ENCODE data around the gene MCF2L2.

DNA sequence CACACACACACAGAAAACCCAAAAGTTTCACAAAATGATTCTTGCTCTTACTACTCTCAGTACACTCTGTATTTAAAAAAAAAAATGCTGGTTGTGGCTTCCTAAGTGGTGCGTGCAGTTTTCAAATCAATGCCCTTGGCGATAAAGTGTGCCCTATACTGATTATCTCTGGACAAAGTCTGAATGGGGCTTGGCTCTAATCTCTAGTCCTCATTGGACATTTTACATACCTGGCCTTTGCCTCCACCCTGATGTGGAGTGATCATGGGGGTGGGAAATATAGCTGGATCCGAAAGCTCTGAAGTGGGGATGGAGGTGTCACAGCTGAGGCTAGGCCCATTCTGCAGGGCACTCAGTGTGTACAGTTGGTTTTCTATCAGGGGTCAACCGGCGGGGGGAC is 161.3 kb downstream of the MCF2L2 start:
- no peak for TF ChIP-seq SIN3A (IDR thresholded peaks at IDR 0.05; ENCODE audit: borderline replicate concordance, insufficient read depth, low read length)
- TF ChIP-seq, protein P1, sequence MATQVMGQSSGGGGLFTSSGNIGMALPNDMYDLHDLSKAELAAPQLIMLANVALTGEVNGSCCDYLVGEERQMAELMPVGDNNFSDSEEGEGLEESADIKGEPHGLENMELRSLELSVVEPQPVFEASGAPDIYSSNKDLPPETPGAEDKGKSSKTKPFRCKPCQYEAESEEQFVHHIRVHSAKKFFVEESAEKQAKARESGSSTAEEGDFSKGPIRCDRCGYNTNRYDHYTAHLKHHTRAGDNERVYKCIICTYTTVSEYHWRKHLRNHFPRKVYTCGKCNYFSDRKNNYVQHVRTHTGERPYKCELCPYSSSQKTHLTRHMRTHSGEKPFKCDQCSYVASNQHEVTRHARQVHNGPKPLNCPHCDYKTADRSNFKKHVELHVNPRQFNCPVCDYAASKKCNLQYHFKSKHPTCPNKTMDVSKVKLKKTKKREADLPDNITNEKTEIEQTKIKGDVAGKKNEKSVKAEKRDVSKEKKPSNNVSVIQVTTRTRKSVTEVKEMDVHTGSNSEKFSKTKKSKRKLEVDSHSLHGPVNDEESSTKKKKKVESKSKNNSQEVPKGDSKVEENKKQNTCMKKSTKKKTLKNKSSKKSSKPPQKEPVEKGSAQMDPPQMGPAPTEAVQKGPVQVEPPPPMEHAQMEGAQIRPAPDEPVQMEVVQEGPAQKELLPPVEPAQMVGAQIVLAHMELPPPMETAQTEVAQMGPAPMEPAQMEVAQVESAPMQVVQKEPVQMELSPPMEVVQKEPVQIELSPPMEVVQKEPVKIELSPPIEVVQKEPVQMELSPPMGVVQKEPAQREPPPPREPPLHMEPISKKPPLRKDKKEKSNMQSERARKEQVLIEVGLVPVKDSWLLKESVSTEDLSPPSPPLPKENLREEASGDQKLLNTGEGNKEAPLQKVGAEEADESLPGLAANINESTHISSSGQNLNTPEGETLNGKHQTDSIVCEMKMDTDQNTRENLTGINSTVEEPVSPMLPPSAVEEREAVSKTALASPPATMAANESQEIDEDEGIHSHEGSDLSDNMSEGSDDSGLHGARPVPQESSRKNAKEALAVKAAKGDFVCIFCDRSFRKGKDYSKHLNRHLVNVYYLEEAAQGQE (IDR thresholded peaks at IDR 0.05; ENCODE audit: insufficient read depth in 1 of 2, low read depth in 2 of 2, low read length in 2 of 2), result no peak

Data from PFSK-1 (cell line).